Kidney (tissue), 14 donors: Measurements from ENCODE around the gene CPAMD8. TPM values are rescaled to one million over a fixed set of nuclear protein-coding genes. Genes with fewer than 3 reads are reported as not detected.
A peak's percentile ranks its signal among the peaks of the same experiment; 100 is the strongest.
"Not testable (repeated sequence)": the region's sequence is repeated elsewhere in the genome, so short reads cannot be mapped to it uniquely, and the experiment has no call there.

Source experiments
- DNase-seq, 5 donors: peaks; one replicate each; pipeline ENCODE4 v3.0.0-alpha.2; 2013 to 2020
- FAIRE-seq: peaks from 2 replicates; lab custom pipeline; 2012; peaks lifted over from hg19 to GRCh38; lab: Jason Lieb, UNC
- H3K27ac ChIP-seq, 2 donors: one replicate each; pipeline ENCODE4 v1.7.0; 2013; ENCODE audit warnings: low read depth in 2 of 2, low read length in 2 of 2, inconsistent platforms in 1 of 2
- H3K27me3 ChIP-seq: one replicate; pipeline ENCODE4 v1.7.1; 2013; ENCODE audit warnings: low read length, inconsistent platforms; ENCODE audit not compliant: control insufficient read depth, insufficient read depth
- H3K36me3 ChIP-seq, 3 donors: one replicate each; pipeline versions ENCODE4 v1.7.0 to v1.7.1; 2013; ENCODE audit warnings: low read length in 3 of 3, control low read depth in 1 of 3, inconsistent platforms in 1 of 3; ENCODE audit not compliant: insufficient read depth in 3 of 3, control insufficient read depth in 2 of 3
- H3K4me1 ChIP-seq, 3 donors: one replicate each; pipeline versions ENCODE4 v1.7.0 to v1.7.1; 2013; ENCODE audit warnings: low read length in 3 of 3, inconsistent platforms in 1 of 3, low read depth in 1 of 3; ENCODE audit not compliant: control insufficient read depth in 2 of 3, insufficient read depth in 2 of 3
- H3K4me3 ChIP-seq, 3 donors: one replicate each; pipeline versions ENCODE4 v1.7.0 to v1.8.1; 2013; ENCODE audit warnings: low read length in 3 of 3, control low read depth in 1 of 3, inconsistent platforms in 1 of 3
- H3K9ac ChIP-seq, 3 donors: one replicate each; pipeline versions ENCODE4 v1.7.0 to v1.7.1; 2013; ENCODE audit warnings: low read length in 3 of 3, control low read depth in 1 of 3, inconsistent platforms in 1 of 3
- H3K9me3 ChIP-seq, 3 donors: one replicate each; pipeline versions ENCODE4 v1.7.0 to v1.7.1; 2013; ENCODE audit warnings: low read length in 3 of 3, control low read depth in 1 of 3, inconsistent platforms in 1 of 3; ENCODE audit not compliant: control insufficient read depth in 2 of 3, insufficient read depth in 1 of 3
- intact Hi-C: fragments of 100-400 bp; cut with DNase I; formaldehyde crosslinking; loops from one replicate; pipeline ENCODE4 v1.11.1; 2022
- polyA plus RNA-seq: library from polyadenylated mRNA; stranded (reverse); fragments of 350-450 nt; fragmentation: Illumina TruSeq; extraction: RNeasy Lipid Tissue Mini Kit (QIAGEN cat#74804); gene quantifications from one replicate; pipeline ENCODE4 v1.2.3, GENCODE V29; 2014; ENCODE audit warnings: low read depth, low replicate concordance; ENCODE audit not compliant: insufficient read depth
- total RNA-seq: library from RNA; stranded (reverse); fragmentation: NEBNext Ultra II Directional; extraction: Animal tissue kit (Norgen Biotek cat#: 25700); gene quantifications from one replicate; pipeline ENCODE4 v1.2.1, GENCODE V29; 2021
- TF ChIP-seq, protein P1 (sequence below): IDR thresholded peaks from 3 replicates; pipeline ENCODE4 v1.5.1; 2012; ENCODE audit warnings: mild to moderate bottlenecking, moderate library complexity, borderline replicate concordance; ENCODE audit not compliant: insufficient read depth; ENCODE audit errors: extremely low read depth
- donor health status: control.
- donor health status: control.
- donor health status: control.
- donor health status: control.
- donor health status: control.
- donor health status: DM: yes; HTN: yes; CAD: no.
- donor health status: Normal renal cell carcinoma (clear cell type).

CPAMD8 gene
- total and polyA plus RNA-seq, 2 donors from 2014 or later: 22.0 to 64.1 TPM

DNA sequence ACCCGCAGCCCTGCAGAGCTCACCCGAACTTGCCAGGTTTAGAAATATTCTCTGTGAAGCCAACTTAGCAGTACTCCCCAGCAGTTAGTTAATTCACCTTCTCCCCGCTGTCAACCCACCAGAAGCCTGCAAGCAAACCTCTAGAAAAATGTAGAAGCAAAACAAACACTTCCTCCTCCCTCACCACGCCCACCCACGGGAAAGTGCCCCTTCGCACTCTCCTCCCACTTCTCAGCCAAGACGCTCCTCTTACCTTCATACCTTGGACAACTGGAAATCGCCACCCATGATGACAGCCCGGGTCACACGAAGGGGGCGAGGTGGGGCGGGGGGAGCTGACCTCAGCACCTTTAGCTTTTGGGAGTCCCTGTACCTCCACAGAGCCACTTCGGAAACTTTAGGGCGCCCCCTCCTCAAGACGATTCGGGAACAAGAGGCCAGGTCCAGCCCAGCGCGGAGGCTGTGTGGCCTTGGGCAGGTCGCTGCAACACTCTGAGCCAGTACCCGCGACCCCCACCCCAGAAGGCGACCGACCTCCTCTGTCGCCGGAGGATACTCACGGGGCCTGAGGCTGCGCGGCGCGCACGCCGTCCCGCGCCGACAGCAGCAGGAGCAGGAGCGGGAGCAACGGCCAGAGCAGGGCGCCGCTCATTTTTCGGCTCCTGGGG, 485 bp downstream of the CPAMD8 start:
- intact Hi-C loops: no loop called here

DNA sequence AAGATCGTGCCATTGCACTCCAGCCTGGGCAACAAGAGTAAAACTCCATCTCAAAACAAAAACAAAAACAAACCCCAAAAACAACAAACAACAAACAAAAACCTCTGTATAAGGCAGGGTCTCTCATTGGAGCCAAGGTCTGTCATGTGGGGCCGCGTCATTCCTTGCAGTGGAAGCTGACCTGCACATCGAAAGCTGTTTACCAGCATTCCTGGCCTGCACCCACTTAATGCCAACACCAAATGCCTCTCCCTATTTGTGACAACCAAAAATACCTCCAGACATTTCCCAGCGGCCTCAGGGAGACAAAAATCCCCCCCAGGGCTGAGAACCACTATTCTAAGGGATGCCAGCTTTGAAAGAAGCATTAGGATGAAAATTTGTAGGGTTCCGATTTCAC, 1.2 kb downstream of the CPAMD8 start:
- no peak overlapping the region for H3K27ac ChIP-seq
- H3K9ac ChIP-seq: peak overlapping the region in 1 of 3 donors; percentile 32
- FAIRE-seq: no peak
- H3K4me1 ChIP-seq: no peaks in the 10 kb centered on the region
- peak overlapping the region in 1 of 3 donors; percentile 57 for H3K4me3 ChIP-seq
- H3K27me3 ChIP-seq: no peaks in the 10 kb centered on the region
- intact Hi-C loops: no loop called here
- H3K9me3 ChIP-seq: peaks cover 2 to 14% (median 9%) of the 10 kb centered on the region in 3 donors
- TF ChIP-seq, protein P1, sequence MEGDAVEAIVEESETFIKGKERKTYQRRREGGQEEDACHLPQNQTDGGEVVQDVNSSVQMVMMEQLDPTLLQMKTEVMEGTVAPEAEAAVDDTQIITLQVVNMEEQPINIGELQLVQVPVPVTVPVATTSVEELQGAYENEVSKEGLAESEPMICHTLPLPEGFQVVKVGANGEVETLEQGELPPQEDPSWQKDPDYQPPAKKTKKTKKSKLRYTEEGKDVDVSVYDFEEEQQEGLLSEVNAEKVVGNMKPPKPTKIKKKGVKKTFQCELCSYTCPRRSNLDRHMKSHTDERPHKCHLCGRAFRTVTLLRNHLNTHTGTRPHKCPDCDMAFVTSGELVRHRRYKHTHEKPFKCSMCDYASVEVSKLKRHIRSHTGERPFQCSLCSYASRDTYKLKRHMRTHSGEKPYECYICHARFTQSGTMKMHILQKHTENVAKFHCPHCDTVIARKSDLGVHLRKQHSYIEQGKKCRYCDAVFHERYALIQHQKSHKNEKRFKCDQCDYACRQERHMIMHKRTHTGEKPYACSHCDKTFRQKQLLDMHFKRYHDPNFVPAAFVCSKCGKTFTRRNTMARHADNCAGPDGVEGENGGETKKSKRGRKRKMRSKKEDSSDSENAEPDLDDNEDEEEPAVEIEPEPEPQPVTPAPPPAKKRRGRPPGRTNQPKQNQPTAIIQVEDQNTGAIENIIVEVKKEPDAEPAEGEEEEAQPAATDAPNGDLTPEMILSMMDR: no peak
- DNase-seq: peak in 2 of 5 donors; percentile 5 to 12
- H3K36me3 ChIP-seq: no peaks in the 10 kb centered on the region

More for the DNA sequence above, 485 bp downstream of the CPAMD8 start:
- Histone ChIP-seq H3K4me3 (peak overlapping the region in 2 of 3 donors; percentile 21 to 57), H3K9me3 (peaks cover 2 to 14% (median 9%) of the 10 kb centered on the region in 3 donors), H3K4me1 (no peaks in the 10 kb centered on the region), H3K27me3 (no peaks in the 10 kb centered on the region), H3K36me3 (no peaks in the 10 kb centered on the region), H3K9ac (peak overlapping the region in 1 of 3 donors; percentile 32), H3K27ac (no peak overlapping the region)
- DNase-seq (peak; percentile 55 to 79 (median 71)), FAIRE-seq (no peak)
- TF ChIP-seq, protein P1: no peak

DNA sequence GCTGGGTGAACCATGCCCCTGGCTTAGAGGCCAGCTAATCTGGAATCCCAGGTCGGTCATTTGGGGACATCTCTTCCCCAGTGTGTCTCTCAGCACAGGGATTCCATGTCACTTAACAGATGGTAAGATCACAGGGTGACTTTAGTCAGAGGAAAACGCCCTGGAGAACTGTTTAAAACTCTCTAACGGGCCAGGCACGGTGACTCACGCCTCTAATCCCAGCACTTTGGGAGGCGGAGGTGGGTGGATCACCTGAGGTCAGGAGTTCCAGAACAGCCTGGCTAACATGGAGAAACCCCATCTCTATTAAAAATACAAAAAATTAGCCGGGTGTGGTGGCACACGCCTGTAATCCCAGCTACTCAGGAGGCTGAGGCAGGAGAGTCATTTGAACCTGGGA, 1.7 kb downstream of the CPAMD8 start:
- H3K36me3 ChIP-seq, H3K4me3 ChIP-seq, intact Hi-C loops, H3K9ac ChIP-seq, H3K27me3 ChIP-seq, FAIRE-seq, H3K27ac ChIP-seq, DNase-seq, H3K4me1 ChIP-seq: not testable (repeated sequence)
- peaks cover 2 to 14% (median 9%) of the 10 kb centered on the region in 3 donors for H3K9me3 ChIP-seq

DNA sequence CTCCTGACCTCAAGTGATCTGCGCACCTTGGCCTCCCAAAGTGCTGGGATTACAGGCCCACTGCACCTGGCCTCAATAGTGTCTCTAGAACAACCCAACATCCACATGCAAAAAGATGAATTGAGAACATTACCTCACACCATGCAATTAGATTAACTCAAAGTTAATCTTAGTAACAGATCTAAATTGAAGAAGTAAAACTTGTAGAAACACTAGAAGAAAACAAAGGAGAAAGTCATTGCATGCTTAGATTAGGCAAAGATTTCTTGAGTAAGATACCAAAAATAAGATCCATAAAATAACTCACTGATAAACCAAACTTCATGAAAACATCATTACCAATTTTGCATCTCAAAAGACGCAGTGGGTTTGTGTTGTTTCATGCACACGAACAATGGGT, 2.8 kb downstream of the CPAMD8 start:
- Histone ChIP-seq H3K27me3 (no peaks in the 10 kb centered on the region), H3K4me3 (no peak overlapping the region), H3K9ac (no peak overlapping the region), H3K27ac (no peak overlapping the region), H3K9me3 (peaks cover 2 to 14% (median 9%) of the 10 kb centered on the region in 3 donors), H3K4me1 (no peaks in the 10 kb centered on the region), H3K36me3 (no peaks in the 10 kb centered on the region)
- DNase-seq (no peak), FAIRE-seq (no peak)
- TF ChIP-seq, protein P1: no peak
- intact Hi-C loops: no loop called here
